ENCODE data around the gene NASP.

NASP gene

DNA sequence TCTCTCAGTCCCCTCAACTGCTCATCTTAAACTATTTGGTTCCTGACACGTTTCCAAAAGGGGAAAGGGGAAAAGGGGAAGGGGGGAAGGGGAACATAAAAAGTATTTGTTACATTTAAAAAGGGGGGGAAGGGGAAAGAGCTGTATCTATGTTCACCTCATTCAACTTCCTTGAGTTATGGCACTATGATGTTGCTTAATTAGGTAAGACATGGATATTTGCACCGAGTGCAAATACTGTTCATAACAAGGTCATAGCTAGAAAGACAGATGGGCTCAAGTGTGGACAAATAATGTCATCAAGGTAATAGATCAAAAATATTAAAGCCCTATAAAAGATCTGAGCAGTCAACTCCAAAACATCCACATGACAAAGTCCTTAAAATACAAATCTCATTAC lies 76.5 kb downstream of the NASP start:
- TF ChIP-seq, protein P1, sequence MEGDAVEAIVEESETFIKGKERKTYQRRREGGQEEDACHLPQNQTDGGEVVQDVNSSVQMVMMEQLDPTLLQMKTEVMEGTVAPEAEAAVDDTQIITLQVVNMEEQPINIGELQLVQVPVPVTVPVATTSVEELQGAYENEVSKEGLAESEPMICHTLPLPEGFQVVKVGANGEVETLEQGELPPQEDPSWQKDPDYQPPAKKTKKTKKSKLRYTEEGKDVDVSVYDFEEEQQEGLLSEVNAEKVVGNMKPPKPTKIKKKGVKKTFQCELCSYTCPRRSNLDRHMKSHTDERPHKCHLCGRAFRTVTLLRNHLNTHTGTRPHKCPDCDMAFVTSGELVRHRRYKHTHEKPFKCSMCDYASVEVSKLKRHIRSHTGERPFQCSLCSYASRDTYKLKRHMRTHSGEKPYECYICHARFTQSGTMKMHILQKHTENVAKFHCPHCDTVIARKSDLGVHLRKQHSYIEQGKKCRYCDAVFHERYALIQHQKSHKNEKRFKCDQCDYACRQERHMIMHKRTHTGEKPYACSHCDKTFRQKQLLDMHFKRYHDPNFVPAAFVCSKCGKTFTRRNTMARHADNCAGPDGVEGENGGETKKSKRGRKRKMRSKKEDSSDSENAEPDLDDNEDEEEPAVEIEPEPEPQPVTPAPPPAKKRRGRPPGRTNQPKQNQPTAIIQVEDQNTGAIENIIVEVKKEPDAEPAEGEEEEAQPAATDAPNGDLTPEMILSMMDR (IDR thresholded peaks at IDR 0.05; ENCODE audit: control insufficient read depth, extremely low read depth, insufficient read depth), result no peak
- DNase-seq (ENCODE audit: low read depth), result no peak
- H3K4me3 ChIP-seq (ENCODE audit: low read depth, low read length), result no peak overlapping the region

GRCh38 chr1:45666836-45667235 lies 83.0 kb downstream of the NASP start:
- TF ChIP-seq, protein P1 (IDR thresholded peaks at IDR 0.05; ENCODE audit: control insufficient read depth, extremely low read depth, insufficient read depth), result no peak
- no peak for DNase-seq (ENCODE audit: low read depth)
- H3K4me3 ChIP-seq (ENCODE audit: low read depth, low read length), result no peak overlapping the region

DNA sequence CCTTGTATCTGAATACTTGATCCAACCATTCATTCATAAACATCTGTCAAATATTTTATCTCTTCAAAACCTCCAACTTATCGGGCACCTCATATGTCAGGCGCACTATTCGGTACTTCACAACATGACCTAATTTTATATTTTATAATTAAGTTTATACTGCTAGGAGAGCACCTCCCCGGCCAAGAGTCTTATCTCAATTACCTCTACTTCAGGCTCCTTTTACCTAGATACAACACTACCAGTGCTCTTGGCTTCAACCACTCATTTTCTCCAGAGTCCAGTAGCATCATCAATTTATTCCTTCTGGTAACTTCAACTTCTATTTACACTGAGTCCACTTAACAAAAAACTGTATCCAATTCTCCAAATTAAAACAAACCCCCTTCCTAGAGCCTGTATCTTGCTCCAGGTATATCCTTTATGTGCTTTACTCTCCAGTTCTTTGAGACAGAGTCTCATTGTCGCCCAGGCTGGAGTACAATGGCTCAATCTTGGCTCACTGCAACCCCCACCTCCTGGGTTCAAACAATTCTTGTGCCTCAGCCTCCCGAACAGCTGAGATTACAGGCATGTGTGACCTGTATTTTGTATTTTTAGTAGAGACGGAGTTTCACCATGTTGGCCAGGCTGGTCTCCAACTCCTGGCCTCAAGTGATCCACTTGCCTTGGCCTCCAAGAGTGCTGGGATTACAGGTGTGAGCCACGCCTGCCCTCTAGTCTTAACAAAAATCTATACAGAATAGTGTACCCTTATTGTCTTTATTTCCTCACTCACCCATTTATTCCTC lies 83.7 kb downstream of the NASP start:
- TF ChIP-seq, protein P1 (IDR thresholded peaks at IDR 0.05; ENCODE audit: control insufficient read depth, extremely low read depth, insufficient read depth), result no peak
- H3K4me3 ChIP-seq (ENCODE audit: low read depth, low read length), result no peak overlapping the region
- DNase-seq (ENCODE audit: low read depth), result no peak
